Lung (tissue), 12 donors: Measurements from ENCODE around the gene TBX3. TPM values are rescaled to one million over a fixed set of nuclear protein-coding genes. Genes with fewer than 3 reads are reported as not detected.
A peak's percentile ranks its signal among the peaks of the same experiment; 100 is the strongest.

Experiments
- ATAC-seq: fragments of 200-7000 bp; cut with Tn5 transposase; one replicate; pipeline ENCODE4 v1.9.1; 2020; ENCODE audit warnings: moderate number of reproducible peaks; ENCODE audit not compliant: insufficient read depth, low FRiP score
- DNase-seq, 3 donors: peaks; one replicate each; pipeline ENCODE4 v3.0.0-alpha.2; 2013 to 2017
- H3K27ac ChIP-seq, 2 donors: one replicate each; pipeline ENCODE4 v1.5.1; 2013; ENCODE audit warnings: mild to moderate bottlenecking in 2 of 2, moderate library complexity in 2 of 2, control low read depth in 1 of 2, inconsistent platforms in 1 of 2, low read depth in 1 of 2, low read length in 1 of 2
- H3K27me3 ChIP-seq, 3 donors: one replicate each; pipeline ENCODE4 v1.5.1; 2013; ENCODE audit warnings: low read length in 2 of 3; ENCODE audit not compliant: control insufficient read depth in 3 of 3, insufficient read depth in 3 of 3
- H3K36me3 ChIP-seq, 4 donors: one replicate each; pipeline ENCODE4 v1.5.1; 2013; ENCODE audit warnings: low read length in 4 of 4, mild to moderate bottlenecking in 1 of 4, moderate library complexity in 1 of 4; ENCODE audit not compliant: control insufficient read depth in 4 of 4, insufficient read depth in 4 of 4
- H3K4me1 ChIP-seq, 5 donors: one replicate each; pipeline ENCODE4 v1.5.1; 2013; ENCODE audit warnings: low read length in 5 of 5, mild to moderate bottlenecking in 2 of 5, moderate library complexity in 1 of 5; ENCODE audit not compliant: control insufficient read depth in 5 of 5, insufficient read depth in 5 of 5
- H3K4me3 ChIP-seq: one replicate; pipeline ENCODE4 v1.5.1; 2013; ENCODE audit warnings: mild to moderate bottlenecking, control low read depth, moderate library complexity
- H3K9ac ChIP-seq, 2 donors: one replicate each; pipeline ENCODE4 v1.5.1; 2013; ENCODE audit warnings: low read length in 2 of 2, control low read depth in 1 of 2; ENCODE audit not compliant: insufficient read depth in 1 of 2
- H3K9me3 ChIP-seq, 4 donors: one replicate each; pipeline ENCODE4 v1.5.1; 2013; ENCODE audit warnings: low read length in 3 of 4, mild to moderate bottlenecking in 1 of 4, moderate library complexity in 1 of 4; ENCODE audit not compliant: control insufficient read depth in 4 of 4, insufficient read depth in 3 of 4
- CTCF ChIP-seq: IDR thresholded peaks from 2 replicates; pipeline ENCODE4 v1.5.1; 2012; ENCODE audit warnings: mild to moderate bottlenecking; ENCODE audit errors: control extremely low read depth, extremely low read depth
- WGBS, 2 donors: extraction: QIAGEN DNeasy Blood & Tissue Kit; methylation state at CpG; one replicate each; pipeline ENCODE4 v1.1.7; 2013; 5-methylcytosine and 5-hydroxymethylcytosine counted together
- polyA plus RNA-seq, 2 donors: library from polyadenylated mRNA; stranded (reverse); fragments of 200-250 nt; gene quantifications; one replicate each; pipeline ENCODE4 v1.2.1, GENCODE V29; 2013
- total RNA-seq, 2 donors: library from RNA; depleted of rRNA in 1 of 2; stranded (reverse); fragments of >200 nt in 1 of 2; gene quantifications; one replicate each; pipeline ENCODE4 v1.2.1, GENCODE V29; 2014 to 2021
- donor health status: control.
- donor health status: control.
- donor health status: Bipolar disorder and iron deficiency.
- donor health status: healthy.
- donor health status: DM: yes; HTN: yes; CAD: no.

TBX3 gene
- total and polyA plus RNA-seq, 4 donors: 19.3 to 126 (median 39.6) TPM

GRCh38 chr12:114673169-114673833, 10.7 kb downstream of the TBX3 start:
- WGBS, 2 donors: 42 to 47% methylated on average over 10 of the region's 10 CpGs
- Histone ChIP-seq H3K36me3 (peaks cover 4 to 28% (median 20%) of the 10 kb centered on the region in 4 donors), H3K27me3 (peaks cover 0 to 47% (median 7%) of the 10 kb centered on the region in 3 donors), H3K4me3 (peak overlapping the region; percentile 41), H3K4me1 (peaks cover under 1 to 90% (median 15%) of the 10 kb centered on the region in 5 donors), H3K27ac (peak overlapping the region; percentile 3 to 81), H3K9me3 (peaks cover 0 to 7% (median 0%) of the 10 kb centered on the region in 4 donors), H3K9ac (peak overlapping the region in 1 of 2 donors; percentile 75)
- ATAC-seq (no peak), DNase-seq (peak; percentile 93 to 98 (median 97))
- TF ChIP-seq CTCF: no peak

GRCh38 chr12:114672817-114673168, 11.2 kb downstream of the TBX3 start:
- TF ChIP-seq CTCF: no peak
- ATAC-seq: no peak
- H3K36me3 ChIP-seq: peaks cover 4 to 28% (median 20%) of the 10 kb centered on the region in 4 donors
- H3K27ac ChIP-seq: peak overlapping the region in 1 of 2 donors; percentile 81
- H3K9me3 ChIP-seq: peaks cover 0 to 7% (median 0%) of the 10 kb centered on the region in 4 donors
- H3K27me3 ChIP-seq: peaks cover 0 to 46% (median 7%) of the 10 kb centered on the region in 3 donors
- H3K9ac ChIP-seq: peak overlapping the region in 1 of 2 donors; percentile 75
- peaks cover 0 to 84% (median 15%) of the 10 kb centered on the region in 5 donors for H3K4me1 ChIP-seq
- H3K4me3 ChIP-seq: peak overlapping the region; percentile 41
- 58% methylated on average over 4 of the region's 4 CpGs for WGBS, 2 donors
- DNase-seq: no peak

DNA sequence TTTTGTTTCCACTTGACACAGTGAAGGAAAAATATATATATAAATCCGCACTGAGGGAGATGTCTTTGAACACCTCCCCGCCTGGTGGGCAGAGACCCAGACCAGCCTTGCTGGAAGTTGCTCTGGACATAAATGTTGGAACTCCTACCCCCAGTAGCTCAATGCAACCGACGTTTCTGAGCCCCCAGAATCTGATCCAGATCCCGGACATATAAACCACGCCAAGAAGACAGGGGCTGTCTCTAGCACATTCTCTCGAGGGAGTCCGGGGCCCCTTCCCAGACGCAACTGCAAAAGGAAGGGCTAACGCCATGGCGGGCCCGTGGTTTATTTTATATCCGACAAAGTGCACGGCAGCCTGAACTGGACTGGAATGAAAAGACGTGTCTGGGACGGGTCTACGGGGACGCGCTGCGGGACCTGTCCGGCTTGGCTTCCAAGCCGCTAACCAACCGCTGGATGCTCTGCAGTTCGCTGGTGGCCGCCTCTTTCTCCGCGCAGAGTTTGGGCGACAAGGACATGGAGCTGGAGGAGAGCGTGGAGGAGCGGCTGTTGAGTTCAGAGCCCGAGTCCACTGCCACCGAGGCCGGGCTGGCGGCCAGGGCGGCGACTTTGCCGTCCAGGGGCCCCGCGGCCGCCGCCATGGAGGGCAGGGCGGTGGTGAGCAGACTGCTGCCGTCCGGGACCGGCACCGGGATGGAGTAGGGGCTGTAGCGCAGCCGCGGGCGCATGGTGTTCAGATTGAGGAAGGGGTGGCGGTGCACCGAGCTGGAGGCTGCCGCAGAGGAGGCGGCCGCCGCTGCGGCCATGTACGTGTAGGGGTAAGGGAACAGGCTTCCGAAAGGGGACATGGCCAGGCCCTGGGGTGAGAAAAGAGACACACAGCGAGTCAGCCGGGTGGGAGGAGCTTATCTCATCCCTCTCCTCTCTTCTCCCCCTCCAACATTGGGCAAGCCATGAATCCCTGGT, 12.2 kb downstream of the TBX3 start:
- DNase-seq: peak; percentile 64 to 81 (median 71)
- Histone ChIP-seq H3K27me3 (peaks cover 0 to 53% (median 4%) of the 10 kb centered on the region in 3 donors), H3K4me1 (peaks cover 0 to 83% (median 11%) of the 10 kb centered on the region in 5 donors), H3K9me3 (peaks cover 0 to 7% (median 0%) of the 10 kb centered on the region in 4 donors), H3K36me3 (peaks cover 4 to 28% (median 16%) of the 10 kb centered on the region in 4 donors), H3K27ac (peak overlapping the region in 1 of 2 donors; percentile 67), H3K9ac (peak overlapping the region in 1 of 2 donors; percentile 90), H3K4me3 (peak overlapping the region; percentile 50)
- no peak for TF ChIP-seq CTCF
- whole genome bisulfite sequencing, 2 donors: 5 to 13% methylated on average over 60 to 61 of the region's 61 CpGs
- ATAC-seq: no peak
